SU-DHL-6 (cell line): ENCODE results near the gene PHAF1.

ENCODE experiments used
- H2AFZ ChIP-seq: fragments of 200-600 bp; sonication (generic); 2 replicates; pipeline ENCODE4 v1.6.1; 2014; ENCODE audit warnings: low read depth, mild to moderate bottlenecking, moderate library complexity, mixed read lengths, antibody characterized with exemption, low read length; ENCODE audit not compliant: severe bottlenecking
- H3F3A ChIP-seq: fragments of 200-600 bp; shearing (Covaris generic); 2 replicates; pipeline ENCODE4 v1.6.0; 2016; ENCODE audit warnings: antibody characterized with exemption, mild to moderate bottlenecking; ENCODE audit not compliant: insufficient read depth
- H3K27ac ChIP-seq: fragments of 200-600 bp; sonication (generic); 2 replicates; pipeline ENCODE4 v1.5.1; 2016; ENCODE audit warnings: low read depth, mild to moderate bottlenecking, low read length, moderate library complexity, mixed read lengths
- H3K27me3 ChIP-seq: fragments of 200-600 bp; sonication (generic), shearing (Covaris generic); 2 replicates; pipeline ENCODE4 v1.6.0; 2014; ENCODE audit warnings: mild to moderate bottlenecking, low read length
- H3K36me3 ChIP-seq: fragments of 200-600 bp; sonication (generic); 2 replicates; pipeline ENCODE4 v1.6.1; 2014; ENCODE audit warnings: mild to moderate bottlenecking, low read length, mixed read lengths
- H3K4me2 ChIP-seq: fragments of 300-600, 200-600 bp; shearing (Covaris generic), sonication (generic); 2 replicates; pipeline ENCODE4 v1.6.0; 2014; ENCODE audit warnings: low read length, low read depth, mild to moderate bottlenecking; ENCODE audit not compliant: poor library complexity, severe bottlenecking
- H3K4me3 ChIP-seq: fragments of 200-600 bp; sonication (generic); 2 replicates; pipeline ENCODE4 v1.5.1; 2014; ENCODE audit warnings: antibody characterized with exemption, low read length, mild to moderate bottlenecking, mixed read lengths; ENCODE audit not compliant: insufficient read depth, poor library complexity, severe bottlenecking
- H3K79me2 ChIP-seq: fragments of 200-600 bp; sonication (generic); 2 replicates; pipeline ENCODE4 v1.6.1; 2014; ENCODE audit warnings: mild to moderate bottlenecking, low read length, moderate library complexity; ENCODE audit not compliant: insufficient read depth
- H3K9ac ChIP-seq: fragments of 200-600 bp; sonication (generic); 2 replicates; pipeline ENCODE4 v1.7.0; 2014; ENCODE audit warnings: mild to moderate bottlenecking, low read length
- H3K9me2 ChIP-seq: fragments of 200-600 bp; sonication (generic); replicated peaks from 2 replicates; pipeline ENCODE4 v1.6.1; 2014; ENCODE audit warnings: low read length; ENCODE audit not compliant: insufficient read depth
- H3K9me3 ChIP-seq: fragments of 200-600 bp; sonication (generic); 2 replicates; pipeline ENCODE4 v1.6.1; 2014; ENCODE audit warnings: low read length, mixed read lengths; ENCODE audit not compliant: insufficient read depth
- H4K20me1 ChIP-seq: fragments of 200-600 bp; sonication (generic); 2 replicates; pipeline ENCODE4 v1.6.1; 2014; ENCODE audit warnings: low read depth, mild to moderate bottlenecking, antibody characterized with exemption, low read length, moderate library complexity, mixed read lengths
- CTCF ChIP-seq: fragments of 200-600 bp; sonication (generic); IDR thresholded peaks from one replicate; pipeline ENCODE4 v1.5.1; 2017; ENCODE audit warnings: antibody characterized with exemption, mild to moderate bottlenecking, low read length, moderate library complexity; ENCODE audit not compliant: insufficient read depth, poor library complexity, severe bottlenecking
- EZH2phosphoT487 ChIP-seq: fragments of 200-600 bp; sonication (generic), shearing (Covaris generic); conservative IDR thresholded peaks from 2 replicates; pipeline ENCODE4 v1.6.1; 2018; ENCODE audit warnings: mild to moderate bottlenecking, antibody characterized with exemption, low read length, moderate library complexity, mixed read lengths

PHAF1 gene

GRCh38 chr16:67144943-67145342, 35.2 kb downstream of the PHAF1 start:
- Histone ChIP-seq H4K20me1 (no peaks in the 10 kb centered on the region), H3K27ac (no peak overlapping the region), H3K36me3 (peaks cover 2% of the 10 kb centered on the region; the same call in 1 of the 2 replicates)

GRCh38 chr16:67145746-67146145, 36.0 kb downstream of the PHAF1 start:
- no peaks in the 10 kb centered on the region for H3K9me2 ChIP-seq
- no peak overlapping the region for H3K27ac ChIP-seq
- TF ChIP-seq EZH2phosphoT487 (no peak), CTCF (no peak)
- H3K27me3 ChIP-seq: no peaks in the 10 kb centered on the region
- no peak overlapping the region for H3K4me2 ChIP-seq
- H3K9me3 ChIP-seq: no peaks in the 10 kb centered on the region
- H3K79me2 ChIP-seq: no peaks in the 10 kb centered on the region
- no peak overlapping the region for H2AFZ ChIP-seq
- no peak overlapping the region for H3K9ac ChIP-seq
- no peak overlapping the region for H3K4me3 ChIP-seq
- no peaks in the 10 kb centered on the region for H3K36me3 ChIP-seq
- no peaks in the 10 kb centered on the region for H3F3A ChIP-seq
- H4K20me1 ChIP-seq: no peaks in the 10 kb centered on the region

More at GRCh38 chr16:67144943-67145342, 35.2 kb downstream of the PHAF1 start:
- Histone ChIP-seq H3K27me3 (no peaks in the 10 kb centered on the region), H3K4me3 (no peak overlapping the region), H3K4me2 (no peak overlapping the region), H3K9me3 (no peaks in the 10 kb centered on the region), H3K9me2 (no peaks in the 10 kb centered on the region), H2AFZ (no peak overlapping the region), H3K79me2 (no peaks in the 10 kb centered on the region), H3F3A (no peaks in the 10 kb centered on the region), H3K9ac (no peak overlapping the region)
- no peak for TF ChIP-seq CTCF
- TF ChIP-seq EZH2phosphoT487: no peak

- H3K79me2 ChIP-seq: no peaks in the 10 kb centered on the region
- H3K36me3 ChIP-seq: no peaks in the 10 kb centered on the region
- TF ChIP-seq EZH2phosphoT487 (no peak), CTCF (no peak)
- H3K4me2 ChIP-seq: no peak overlapping the region
- no peaks in the 10 kb centered on the region for H3K9me2 ChIP-seq
- H2AFZ ChIP-seq: no peak overlapping the region
- H3K27me3 ChIP-seq: no peaks in the 10 kb centered on the region
- no peaks in the 10 kb centered on the region for H3F3A ChIP-seq
- H3K4me3 ChIP-seq: no peak overlapping the region
- no peak overlapping the region for H3K9ac ChIP-seq
- H4K20me1 ChIP-seq: no peaks in the 10 kb centered on the region
- H3K27ac ChIP-seq: no peak overlapping the region
- H3K9me3 ChIP-seq: no peaks in the 10 kb centered on the region
Measured at GRCh38 chr16:67146523-67147357, 37.0 kb downstream of the PHAF1 start.
